Esophagus squamous epithelium (tissue), 4 donors: ENCODE data around the gene PACC1.

Experiments used
- POLR2A ChIP-seq, 4 donors: fragments of 450-650 bp; IDR thresholded peaks; one replicate each; pipeline ENCODE4 v1.6.1; 2017; ENCODE audit warnings: antibody characterized with exemption in 4 of 4, mild to moderate bottlenecking in 4 of 4, moderate library complexity in 3 of 4
- TF ChIP-seq, protein P1 (sequence below), 6 experiments: fragments of 450-650 bp in 4 of 6; fragments of 200-600 bp in 2 of 6; sonication (generic) in 2 of 6; IDR thresholded peaks; one replicate each; pipeline ENCODE4 v1.5.1; 2016 to 2019; ENCODE audit warnings: antibody characterized with exemption in 6 of 6, mild to moderate bottlenecking in 4 of 6, moderate library complexity in 4 of 6

DNA sequence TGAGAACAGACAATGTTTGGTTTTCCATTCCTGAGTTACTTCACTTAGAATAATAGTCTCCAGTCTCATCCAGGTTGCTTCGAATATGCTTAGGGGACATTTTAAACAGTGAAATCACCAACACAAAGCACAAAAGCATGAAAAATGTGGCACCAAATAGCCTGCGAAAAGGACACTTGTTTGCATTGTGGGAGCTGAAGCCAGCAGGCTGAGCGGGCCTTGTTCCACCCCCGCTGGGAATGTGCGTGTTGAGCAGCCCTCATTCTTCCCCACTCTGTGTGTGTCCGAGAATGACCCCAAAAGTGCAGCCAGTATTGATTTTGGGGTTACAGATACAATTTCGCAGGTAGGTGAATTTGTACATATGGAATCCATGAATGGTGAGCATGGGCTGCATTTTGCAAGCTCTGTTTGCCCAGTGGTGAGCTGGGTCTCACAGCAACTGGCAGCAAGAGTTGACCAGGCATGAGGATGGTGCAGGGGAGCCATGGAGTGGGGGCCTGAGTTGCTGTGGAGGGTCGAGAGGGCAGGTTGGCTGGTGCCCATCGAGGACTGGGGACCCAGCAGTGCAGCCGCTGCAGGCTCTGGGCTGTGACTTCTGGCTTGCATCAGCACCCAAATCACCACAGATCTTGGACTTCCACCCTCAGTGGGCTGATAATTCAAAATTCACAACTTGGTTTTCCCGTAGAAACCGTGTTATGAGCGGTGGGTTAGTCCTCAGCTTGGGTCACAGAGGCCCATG is 47.4 kb upstream of the PACC1 start:
- TF ChIP-seq, protein P1, sequence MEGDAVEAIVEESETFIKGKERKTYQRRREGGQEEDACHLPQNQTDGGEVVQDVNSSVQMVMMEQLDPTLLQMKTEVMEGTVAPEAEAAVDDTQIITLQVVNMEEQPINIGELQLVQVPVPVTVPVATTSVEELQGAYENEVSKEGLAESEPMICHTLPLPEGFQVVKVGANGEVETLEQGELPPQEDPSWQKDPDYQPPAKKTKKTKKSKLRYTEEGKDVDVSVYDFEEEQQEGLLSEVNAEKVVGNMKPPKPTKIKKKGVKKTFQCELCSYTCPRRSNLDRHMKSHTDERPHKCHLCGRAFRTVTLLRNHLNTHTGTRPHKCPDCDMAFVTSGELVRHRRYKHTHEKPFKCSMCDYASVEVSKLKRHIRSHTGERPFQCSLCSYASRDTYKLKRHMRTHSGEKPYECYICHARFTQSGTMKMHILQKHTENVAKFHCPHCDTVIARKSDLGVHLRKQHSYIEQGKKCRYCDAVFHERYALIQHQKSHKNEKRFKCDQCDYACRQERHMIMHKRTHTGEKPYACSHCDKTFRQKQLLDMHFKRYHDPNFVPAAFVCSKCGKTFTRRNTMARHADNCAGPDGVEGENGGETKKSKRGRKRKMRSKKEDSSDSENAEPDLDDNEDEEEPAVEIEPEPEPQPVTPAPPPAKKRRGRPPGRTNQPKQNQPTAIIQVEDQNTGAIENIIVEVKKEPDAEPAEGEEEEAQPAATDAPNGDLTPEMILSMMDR (IDR thresholded peaks at IDR 0.05), result no peak
- TF ChIP-seq POLR2A (IDR thresholded peaks at IDR 0.05), result no peak
